Mammary epithelial cell (primary cell): Measurements from ENCODE around the gene HMG20B.

Experiments used
- CTCF ChIP-seq, 2 donors: IDR thresholded peaks in 1 of 2; conservative IDR thresholded peaks in 1 of 2; 2 replicates each; pipeline ENCODE4 v1.5.1; 2011 to 2012; ENCODE audit warnings: inconsistent platforms in 2 of 2, low read length in 2 of 2, mild to moderate bottlenecking in 2 of 2, control low read depth in 1 of 2, low read depth in 1 of 2; ENCODE audit not compliant: insufficient read depth in 1 of 2; ENCODE audit errors: extremely low read depth in 1 of 2
- EZH2 ChIP-seq: IDR thresholded peaks from 2 replicates; pipeline ENCODE4 v1.6.1; 2012; ENCODE audit warnings: low read length, inconsistent platforms, borderline replicate concordance

DNA sequence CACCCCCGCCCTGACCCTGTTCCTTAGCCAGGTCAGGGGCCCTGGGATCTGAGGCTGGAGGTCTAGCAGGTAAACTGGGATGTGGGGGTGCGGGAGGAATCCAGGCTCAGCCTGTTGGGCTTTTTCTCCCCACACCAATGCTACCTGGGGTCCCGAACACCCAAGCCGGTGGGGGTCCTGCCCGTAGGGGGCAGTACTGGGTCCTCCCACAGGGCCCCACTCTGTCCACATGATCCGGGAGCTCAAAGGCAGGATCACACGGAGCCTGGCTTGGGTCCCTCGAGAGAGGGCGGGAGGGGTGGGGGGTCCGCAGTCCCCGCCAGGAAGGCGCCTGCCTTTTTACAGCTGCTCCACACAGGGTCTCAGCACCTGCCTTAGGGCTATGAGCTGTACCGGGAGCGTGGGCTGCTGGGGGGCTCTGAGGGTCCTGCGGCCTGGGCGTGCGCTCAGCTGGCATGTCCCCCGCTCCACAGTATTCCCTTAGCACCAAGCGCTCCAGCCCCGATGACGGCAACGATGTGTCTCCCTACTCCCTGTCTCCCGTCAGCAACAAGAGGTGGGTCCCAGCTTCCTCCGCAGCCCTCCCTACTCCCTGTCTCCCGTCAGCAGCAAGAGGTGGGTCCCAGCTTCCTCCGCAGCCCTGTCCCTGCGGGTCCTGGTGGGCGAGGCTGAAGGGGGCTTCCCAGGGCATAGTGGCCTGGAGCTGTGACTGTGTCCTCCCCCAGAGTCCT is 46.1 kb upstream of the HMG20B start:
- TF ChIP-seq CTCF (conservative IDR thresholded peaks at IDR 0.05 in 1 of 2, IDR thresholded peaks at IDR 0.05 in 1 of 2; ENCODE audit: extremely low read depth in 1 of 2, insufficient read depth in 1 of 2, low read depth in 1 of 2, low read length in 2 of 2) = no peak
- no peak for TF ChIP-seq EZH2
